Stimulated activated CD8-positive, alpha-beta memory T cell treated with anti-CD3 and anti-CD28 coated beads, Interleukin-15, amount 100 ng/mL, for 24 hours (primary cell): ENCODE measurements around the gene PHF10.

Experiments used
- DNase-seq: peaks from one replicate; pipeline ENCODE4 v3.0.0-alpha.2; 2020; ENCODE audit warnings: low read depth

PHF10 gene

DNA sequence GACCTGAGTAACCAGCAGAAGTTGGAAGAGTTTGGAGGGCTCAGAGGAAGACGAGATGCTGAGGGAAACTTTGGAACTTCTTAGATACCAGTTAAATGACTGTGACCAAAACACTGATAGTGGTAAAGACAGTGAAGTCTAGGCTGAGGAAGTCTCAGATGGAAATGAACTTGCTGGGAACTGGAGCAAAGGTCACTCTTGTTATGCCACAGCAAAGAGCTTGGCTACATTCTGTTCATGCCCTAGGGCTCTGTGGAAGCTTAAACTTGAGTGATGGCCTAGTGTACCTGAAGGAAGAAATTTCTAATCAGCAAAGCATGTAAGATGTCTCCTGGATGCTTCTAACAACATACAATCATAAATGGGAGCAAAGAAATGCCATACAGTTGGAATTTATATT, 47.2 kb downstream of the PHF10 start:
- no peak for DNase-seq

DNA sequence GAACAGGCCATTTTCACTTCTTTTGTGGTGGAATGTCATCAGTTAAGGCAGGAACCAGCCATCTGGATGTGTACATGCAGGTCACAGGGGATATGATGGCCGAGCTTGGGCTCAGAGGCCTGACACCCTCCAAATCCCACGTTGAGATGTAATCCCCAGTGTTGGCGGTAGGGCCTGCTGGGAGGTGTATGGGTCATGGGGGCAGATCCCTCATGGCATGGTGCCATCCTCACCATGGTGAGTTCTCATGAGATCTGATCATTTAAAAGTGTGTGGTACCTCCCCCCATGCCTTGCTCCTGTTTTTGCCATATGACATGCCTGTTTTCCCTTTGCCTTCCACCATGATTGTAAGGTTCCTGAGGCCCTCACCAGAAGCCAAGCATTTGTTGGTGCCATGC, 49.3 kb downstream of the PHF10 start:
- no peak for DNase-seq

DNA sequence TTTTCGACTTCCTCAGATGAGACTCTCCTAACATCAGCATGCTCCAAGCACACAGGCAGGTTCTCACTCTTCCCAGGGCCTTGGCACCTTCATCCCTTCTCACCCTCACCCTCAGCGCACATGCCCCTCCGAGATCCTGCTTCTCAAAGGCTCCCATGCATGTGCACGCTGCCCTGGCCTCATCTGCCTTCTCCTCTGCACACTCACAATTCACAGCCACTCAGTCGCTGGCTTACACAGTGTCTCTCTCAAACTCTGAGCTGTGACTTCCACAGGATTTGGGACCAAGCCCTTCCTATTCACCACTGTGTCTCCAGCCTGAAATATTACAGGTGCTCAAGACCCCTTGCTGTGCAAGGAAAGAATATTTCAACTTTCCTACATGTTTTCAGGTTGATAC, 52.7 kb downstream of the PHF10 start:
- no peak for DNase-seq

DNA sequence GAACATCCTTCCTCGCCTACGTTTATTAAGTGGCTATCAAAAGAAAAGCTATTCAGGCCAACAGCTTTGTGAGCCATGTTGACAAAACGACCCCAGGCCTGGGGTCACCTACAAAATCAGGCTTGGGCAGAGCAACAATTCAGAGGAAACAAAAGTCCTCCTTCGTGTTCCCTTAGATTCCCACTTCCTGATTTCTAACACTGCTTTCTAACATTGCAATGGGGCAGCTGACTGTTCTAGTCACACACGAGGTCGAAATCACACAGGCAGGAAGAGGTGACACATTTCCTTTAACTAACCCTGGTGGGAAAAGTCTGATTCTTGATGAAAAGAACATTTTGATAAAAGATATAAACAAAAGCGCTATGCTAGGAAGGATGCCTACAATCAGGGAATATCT, 54.4 kb downstream of the PHF10 start:
- no peak for DNase-seq

DNA sequence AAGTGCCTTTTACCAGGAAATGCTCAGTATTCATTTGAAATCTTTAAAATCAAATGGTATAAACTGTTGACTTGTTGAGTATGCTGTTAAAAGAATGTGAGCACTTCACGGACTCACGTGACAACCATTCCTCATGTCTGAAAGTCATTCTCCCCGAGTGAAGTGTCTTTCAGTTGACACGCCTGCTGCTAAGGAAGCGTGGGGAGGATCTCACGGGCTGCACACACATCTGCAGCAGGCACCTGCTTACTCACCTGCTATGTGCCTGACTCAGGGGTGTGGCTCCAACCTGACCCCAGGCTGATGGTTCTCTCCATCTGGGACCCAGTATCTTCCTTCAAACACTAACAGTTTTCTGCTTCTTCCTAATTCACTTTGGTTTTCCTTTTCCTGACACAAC, 55.2 kb downstream of the PHF10 start:
- no peak for DNase-seq

DNA sequence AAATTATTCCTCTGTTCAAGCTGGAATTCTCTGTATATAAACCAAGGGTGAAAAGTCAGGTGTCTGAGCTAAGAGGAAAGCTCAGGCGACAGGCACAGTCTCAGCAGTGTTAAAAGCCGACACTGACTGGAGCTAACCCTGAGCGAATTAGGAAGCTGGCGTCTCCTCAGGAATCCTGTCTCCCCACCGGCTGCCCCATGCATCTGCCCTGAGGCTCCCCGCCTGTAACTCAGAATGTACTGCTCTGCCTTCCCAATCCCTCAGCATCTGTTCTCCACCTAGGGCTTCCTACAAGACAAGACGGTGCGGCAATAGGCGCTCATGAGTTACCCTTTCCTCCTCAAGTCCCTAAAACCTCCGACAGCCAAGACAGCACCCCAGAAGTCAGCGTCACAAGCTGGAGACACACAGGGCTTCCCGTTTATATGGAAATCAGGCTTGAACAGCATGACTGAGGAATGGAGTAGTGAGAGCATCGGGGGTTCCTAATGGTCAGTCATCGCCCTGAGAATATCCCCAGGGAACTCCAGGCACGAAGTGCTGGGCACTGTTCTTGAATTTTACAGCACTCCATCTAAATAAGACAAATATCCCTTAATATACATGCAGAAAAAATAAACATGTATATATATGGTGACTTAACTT, 56.0 kb downstream of the PHF10 start:
- no peak for DNase-seq

DNA sequence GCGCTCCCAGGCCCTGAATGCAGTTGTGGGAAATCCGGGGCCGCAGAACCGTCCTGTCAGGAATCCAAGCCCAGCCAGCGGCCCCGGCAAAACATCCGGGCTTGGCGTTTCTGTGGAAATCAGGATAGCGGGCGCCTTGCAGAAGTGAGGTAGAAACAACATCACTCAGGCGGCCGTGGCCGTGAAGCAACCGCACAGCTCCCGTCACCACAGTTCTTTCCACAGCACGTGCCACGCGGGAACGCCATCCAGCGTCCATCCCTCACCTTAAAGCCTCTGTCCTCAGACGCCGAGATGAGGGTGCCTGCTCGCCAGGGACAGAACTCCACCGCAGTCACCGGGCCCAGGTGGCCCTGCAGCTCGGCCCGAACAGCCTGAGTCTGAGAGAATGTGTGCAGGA, 56.6 kb downstream of the PHF10 start:
- no peak for DNase-seq

DNA sequence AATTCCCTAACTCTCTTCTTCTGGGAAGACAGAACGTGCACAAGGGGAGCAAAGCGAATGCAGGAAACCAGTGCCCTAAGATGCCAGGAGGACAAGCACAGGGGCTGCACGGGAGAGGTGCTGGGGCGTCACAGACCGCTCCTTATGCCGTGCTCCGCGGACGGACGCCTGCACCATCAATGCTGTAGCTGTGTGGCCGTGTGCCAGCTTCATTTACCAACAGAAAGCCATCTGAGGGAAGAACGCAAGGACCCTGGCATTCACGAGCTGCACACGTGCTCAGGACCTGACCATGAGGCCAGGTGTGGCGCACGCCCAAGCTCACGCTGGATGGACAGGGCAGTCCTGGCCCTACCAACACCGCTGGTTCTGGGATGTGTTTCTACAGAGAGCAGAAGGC, 57.9 kb downstream of the PHF10 start:
- no peak for DNase-seq

DNA sequence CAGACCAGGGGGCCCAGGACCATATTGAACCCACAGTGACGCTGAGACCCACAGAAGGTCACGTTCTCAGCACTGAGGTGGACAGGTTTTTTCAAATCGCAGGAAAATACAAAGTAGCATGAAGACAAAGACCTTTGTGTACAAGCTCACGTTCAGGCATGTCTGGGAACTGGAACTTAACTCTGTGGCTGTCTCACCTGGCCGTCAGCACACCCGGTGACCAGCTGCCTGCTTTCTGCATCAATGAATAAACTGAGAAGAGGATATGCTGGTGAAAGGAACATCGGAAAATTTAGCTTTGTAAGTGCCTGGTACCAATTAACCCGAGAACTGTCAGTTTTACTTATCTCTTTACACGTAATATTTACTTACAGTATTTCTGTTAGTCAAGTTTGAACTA, 59.0 kb downstream of the PHF10 start:
- DNase-seq = no peak

DNA sequence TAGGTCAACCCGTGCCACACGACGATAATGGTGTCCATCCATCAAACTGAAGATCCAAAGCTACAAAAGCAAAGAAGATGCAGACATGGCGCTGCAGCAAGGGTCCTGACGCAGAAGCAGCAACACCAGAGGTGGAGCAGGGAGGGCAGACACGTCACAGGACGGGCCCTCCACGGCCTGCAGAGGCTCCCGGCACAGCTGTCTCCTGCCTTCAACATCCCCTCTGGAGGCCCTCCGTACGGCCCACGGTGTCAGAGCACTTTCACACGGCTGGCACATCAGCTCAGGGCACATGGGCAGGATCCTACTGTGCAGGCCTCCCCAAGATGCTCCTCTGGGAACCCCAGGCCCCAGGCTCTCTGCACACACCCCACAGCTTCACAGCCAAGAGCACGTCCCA, 60.1 kb downstream of the PHF10 start:
- DNase-seq = no peak

DNA sequence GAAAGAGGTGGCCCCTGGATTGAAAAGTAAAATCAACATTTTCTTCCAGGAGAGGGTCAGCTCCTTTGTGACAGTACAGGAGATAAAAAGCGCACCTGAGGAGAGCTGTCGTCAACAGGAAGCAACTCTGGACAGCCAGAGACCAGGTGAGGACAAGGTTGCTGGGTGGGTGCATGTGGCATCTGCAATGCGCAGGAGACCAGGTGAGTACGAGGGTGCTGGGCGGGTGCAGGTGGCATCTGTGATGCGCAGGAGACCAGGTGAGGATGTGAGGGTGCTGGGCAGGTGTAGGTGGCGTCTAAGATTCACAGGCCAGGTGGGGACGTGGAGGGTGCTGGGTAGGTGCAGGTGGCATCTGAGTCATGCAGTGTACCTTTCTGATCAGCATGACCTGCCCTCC, 60.8 kb downstream of the PHF10 start:
- no peak for DNase-seq

DNA sequence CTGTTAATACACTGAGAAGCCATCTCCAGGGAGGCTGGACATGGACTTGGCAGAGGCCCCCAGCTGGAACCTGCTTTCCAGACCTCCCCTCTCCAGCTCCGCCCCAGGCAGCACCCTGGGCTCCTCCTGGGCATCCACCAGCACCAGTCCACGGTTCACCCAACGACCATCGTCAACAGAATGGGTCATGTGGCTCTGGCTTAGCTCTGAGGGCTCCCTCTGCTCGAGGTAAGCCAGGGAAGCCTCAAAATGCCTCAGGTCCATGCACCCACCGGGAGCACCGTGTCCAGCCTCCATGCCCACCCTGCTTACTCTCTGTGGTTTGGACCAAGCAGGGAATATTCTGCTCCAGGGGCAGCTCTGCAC, 62.9 kb downstream of the PHF10 start:
- DNase-seq = no peak

DNA sequence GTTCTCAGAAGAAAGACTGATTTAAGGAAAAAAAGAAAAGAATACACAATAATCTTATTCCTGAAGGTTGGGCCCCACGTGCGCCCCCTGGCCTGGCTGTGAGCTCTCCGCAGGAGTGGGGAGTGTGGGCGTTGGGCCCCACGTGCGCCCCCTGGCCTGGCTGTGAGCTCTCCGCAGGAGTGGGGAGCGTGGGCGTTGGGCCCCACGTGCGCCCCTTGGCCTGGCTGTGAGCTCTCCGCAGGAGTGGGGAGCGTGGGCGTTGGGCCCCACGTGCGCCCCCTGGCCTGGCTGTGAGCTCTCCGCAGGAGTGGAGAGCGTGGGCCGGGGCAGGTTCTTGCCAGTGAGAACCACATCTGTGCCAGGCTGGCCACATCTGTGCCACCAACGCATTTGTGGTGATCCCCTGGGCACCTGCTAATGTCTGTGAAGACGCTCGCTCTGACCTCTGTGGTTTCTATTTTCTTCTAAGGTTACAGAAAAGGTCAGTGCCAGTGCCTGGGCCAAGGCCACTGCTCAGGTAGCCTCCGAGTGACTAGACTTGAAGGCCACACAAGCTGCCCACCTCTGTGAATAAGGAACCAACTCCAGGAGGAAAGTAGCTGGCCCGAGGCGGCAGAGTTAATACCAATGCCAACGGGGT, 63.4 kb downstream of the PHF10 start:
- no peak for DNase-seq

DNA sequence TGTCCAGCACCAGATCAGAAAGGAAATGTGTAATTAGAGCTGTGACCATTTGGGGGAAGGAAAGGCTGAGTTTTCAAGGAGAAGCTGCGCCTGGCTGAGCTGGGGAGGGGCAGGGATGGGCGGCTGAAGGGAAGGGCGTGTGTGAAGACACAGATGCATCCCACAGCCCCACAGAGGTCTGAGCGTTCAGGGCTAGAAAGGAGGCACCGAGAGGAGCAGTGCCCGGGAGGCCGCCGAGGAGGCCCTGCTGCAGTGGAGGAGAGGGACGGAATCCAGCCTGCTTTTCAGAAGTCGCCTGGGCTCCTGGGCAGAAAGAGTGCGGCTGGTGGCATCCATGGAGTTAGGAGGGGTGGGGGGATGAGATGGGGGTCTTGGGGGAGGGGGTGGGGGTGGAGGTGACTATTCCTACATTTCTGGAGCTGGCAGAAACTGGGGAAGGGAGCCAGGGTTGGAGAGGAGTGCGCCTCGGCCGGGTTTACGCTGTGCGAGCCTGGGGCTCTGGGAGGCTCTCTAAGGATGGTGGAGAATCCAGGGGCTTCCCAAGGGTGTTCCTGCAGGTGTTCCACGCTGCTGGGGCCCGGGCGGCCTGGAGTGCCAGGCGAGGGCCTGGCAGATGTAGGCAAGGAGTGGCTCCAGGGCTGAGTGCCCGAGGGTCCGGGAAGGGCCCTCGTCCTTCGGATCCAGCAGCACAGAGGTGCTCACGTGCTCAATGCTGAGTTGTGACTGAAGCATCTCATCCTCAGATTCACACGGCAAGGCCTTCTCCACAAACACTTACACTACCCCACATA, 64.3 kb downstream of the PHF10 start:
- no peak for DNase-seq

DNA sequence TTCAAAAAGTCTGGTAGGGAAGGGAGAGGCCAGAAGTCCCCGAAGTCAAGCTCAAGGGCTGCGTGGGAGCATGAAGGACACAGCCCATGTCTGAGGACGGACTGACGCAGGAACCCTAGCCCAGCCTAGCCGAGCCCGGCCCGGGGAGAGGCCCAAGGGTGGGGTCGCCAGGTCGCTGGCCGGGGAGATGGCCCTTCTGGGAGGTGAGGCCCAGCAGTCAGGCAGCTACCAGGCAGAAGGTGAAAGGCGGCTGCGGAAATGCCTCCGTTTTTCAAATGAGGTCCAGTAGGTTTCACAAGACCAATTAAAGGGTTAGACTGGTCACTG, 67.1 kb downstream of the PHF10 start:
- DNase-seq = no peak

DNA sequence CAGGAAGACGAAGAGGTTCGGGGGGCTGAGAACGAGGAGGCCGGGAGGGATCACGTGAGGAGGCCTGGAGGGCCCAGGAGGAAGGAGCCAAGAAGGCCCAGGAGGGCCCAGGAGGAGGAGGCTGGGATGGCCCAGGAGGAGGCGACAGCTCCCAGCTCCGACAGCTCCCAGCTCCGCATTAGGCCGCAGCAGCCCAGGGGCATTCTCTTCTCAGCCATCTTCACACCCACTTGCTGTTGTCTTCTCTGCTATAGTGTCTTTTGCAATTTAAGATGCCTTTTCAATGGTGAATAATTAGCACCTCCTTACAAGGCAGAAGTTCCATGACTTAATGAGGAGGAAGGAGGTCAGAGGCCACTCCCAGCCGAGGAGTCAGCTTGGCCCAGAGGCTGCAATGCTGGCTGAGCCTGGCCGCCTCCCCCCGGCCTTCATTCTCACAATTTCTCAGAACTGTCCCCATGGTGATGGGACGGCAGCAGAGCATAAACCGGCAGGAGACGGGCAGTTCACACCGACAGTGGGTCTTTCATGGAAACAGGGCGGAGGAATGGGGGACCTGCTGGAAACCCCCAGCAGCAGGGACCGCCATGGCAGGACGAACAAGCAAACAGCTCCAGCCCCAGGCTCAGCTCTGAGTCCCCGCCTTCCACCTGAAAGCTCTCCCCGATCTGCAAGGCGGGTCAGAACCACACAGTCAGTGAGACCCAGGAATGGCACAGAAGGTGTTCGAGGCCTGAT, 67.6 kb downstream of the PHF10 start:
- no peak for DNase-seq

DNA sequence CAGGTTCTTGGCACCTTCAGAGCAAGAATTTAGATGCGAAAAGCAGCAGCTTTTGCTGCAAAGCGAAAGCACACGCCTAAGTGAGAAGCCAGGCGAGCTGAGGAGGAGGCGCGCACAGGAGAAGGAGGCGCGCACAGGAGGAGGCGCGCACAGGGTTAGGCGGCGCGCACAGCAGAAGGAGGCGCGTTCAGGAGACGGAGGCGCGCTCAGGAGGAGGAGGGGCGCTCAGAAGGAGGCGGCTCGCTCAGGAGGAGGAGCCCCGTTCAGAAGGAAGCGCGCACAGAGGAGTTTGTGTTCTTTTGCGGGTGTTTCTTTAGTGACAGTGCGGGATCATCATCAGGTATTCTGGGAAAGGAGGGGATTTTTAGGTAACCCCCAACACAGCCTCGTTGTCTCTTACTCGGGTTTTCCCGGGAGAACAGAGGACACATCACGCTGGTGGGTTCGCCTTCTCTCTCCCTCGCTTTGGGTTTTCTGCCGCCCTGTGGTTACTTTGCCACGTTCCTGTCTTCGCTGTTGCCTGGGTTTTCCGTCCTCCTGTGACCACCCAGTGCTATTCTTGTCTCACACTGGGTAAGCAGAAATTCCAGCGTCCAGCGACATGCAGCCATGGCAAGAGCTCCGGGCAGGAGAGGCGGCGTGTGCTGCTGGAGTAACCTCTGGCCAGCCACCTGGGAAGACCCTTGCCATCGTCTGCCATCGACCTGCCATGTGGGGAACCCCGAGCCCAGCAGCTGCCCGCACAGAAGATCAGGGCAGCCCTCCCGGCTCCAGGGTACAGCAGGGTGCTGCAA, 69.5 kb downstream of the PHF10 start:
- DNase-seq = peak; percentile 17
